ENCODE measurements around the gene SPEF2.

- TF ChIP-seq CTCF (IDR thresholded peaks at IDR 0.05; ENCODE audit: low read length) (no peak), EZH2 (IDR thresholded peaks at IDR 0.05; ENCODE audit: borderline replicate concordance, low read length) (no peak)
Observed at GRCh38 chr5:35830587-35830986, 212.9 kb downstream of the SPEF2 start.
